ENCODE measurements around the gene IGSF23.

DNA sequence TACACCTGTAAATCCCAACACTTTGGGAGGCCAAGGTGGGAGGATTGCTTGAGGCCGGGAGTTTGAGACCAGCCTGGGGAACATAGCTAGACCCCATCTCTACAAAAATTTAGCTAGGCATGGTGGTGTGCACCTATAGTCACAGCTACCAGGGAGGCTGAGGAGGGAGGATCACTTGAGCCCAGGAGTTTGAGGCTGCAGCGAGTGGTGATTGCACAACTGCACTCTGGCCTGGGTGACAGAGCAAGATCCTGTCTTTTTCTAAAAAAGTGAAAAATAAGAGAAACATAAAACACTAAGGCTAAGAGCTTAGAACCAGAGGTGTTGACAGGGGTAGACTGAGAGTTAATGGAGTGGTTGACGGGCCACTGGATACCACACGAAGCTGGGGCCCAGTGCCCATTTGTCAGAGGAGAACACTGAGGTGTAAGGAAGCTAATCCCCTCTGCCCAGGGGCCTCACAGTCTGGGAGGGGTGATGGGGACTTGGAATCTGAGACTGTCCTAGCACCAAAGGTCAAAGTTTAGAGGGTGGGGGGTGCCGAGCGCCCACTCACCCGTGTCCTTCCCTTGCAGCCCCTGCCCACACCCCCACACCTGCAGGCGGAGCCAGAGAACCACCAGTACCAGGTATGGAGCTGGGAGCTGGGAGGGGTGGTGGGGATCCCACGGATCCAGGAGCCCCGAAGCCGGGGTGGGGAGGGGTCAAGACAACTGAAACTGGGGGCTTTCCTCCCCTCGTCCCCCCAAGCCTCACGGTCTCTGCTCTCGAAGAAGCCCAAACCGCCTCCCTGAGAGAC, 68.8 kb downstream of the IGSF23 start:
- TF ChIP-seq, protein P1, sequence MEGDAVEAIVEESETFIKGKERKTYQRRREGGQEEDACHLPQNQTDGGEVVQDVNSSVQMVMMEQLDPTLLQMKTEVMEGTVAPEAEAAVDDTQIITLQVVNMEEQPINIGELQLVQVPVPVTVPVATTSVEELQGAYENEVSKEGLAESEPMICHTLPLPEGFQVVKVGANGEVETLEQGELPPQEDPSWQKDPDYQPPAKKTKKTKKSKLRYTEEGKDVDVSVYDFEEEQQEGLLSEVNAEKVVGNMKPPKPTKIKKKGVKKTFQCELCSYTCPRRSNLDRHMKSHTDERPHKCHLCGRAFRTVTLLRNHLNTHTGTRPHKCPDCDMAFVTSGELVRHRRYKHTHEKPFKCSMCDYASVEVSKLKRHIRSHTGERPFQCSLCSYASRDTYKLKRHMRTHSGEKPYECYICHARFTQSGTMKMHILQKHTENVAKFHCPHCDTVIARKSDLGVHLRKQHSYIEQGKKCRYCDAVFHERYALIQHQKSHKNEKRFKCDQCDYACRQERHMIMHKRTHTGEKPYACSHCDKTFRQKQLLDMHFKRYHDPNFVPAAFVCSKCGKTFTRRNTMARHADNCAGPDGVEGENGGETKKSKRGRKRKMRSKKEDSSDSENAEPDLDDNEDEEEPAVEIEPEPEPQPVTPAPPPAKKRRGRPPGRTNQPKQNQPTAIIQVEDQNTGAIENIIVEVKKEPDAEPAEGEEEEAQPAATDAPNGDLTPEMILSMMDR (IDR thresholded peaks at IDR 0.05 in 4 of 5, conservative IDR thresholded peaks at IDR 0.05 in 1 of 5): no peak
- no peak for TF ChIP-seq POLR2A (IDR thresholded peaks at IDR 0.05)

Data from gastrocnemius medialis (tissue), 4 donors.